ENCODE results near the gene CTSZ.
"Not testable (repeated sequence)": the region's sequence is repeated elsewhere in the genome, so short reads cannot be mapped to it uniquely, and the experiment has no call there.

The CTSZ gene

DNA sequence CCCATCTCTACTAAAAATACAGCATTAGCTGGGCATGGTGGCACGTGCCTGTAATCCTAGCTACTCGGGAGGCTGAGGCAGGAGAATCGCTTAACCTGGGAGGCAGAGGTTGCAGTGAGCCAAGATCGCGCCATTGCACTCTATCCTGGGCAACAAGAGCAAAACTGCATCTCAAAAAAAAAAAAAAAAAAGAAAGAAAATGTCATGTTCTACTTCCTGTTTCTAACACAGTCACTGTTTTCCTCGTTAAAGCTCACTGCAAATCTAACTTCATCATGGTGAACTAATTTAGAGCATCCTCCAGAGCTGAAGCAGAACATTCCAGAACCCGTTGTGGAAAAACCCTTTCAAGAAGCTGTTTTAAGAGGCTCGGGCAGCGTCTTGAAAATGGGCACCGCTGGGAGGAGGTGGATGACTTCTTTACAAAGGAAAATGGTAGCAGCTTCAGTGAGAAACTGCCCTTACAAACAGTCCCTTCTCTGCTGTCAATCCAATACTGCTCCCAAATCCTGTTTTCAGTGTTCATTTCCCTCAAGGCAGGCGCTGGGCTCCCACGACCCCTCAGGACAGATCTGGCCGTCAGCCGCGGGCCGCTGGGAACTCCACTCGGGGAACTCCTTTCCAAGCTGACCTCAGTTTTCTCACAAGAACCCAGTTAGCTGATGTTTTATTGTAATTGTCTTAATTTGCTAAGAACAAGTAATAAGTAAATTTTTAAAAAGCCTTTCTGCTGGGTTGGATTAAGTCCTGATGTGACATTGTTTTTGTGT lies 12.5 kb downstream of the CTSZ start:
- no peak for DNase-seq

- DNase-seq: no peak
Observed at GRCh38 chr20:58993332-58994248, 13.5 kb downstream of the CTSZ start.

GRCh38 chr20:58992911-58993310 lies 14.1 kb downstream of the CTSZ start:
- no peak for DNase-seq

- no peak for DNase-seq
Observed at GRCh38 chr20:58991715-58992114, 15.3 kb downstream of the CTSZ start.

DNA sequence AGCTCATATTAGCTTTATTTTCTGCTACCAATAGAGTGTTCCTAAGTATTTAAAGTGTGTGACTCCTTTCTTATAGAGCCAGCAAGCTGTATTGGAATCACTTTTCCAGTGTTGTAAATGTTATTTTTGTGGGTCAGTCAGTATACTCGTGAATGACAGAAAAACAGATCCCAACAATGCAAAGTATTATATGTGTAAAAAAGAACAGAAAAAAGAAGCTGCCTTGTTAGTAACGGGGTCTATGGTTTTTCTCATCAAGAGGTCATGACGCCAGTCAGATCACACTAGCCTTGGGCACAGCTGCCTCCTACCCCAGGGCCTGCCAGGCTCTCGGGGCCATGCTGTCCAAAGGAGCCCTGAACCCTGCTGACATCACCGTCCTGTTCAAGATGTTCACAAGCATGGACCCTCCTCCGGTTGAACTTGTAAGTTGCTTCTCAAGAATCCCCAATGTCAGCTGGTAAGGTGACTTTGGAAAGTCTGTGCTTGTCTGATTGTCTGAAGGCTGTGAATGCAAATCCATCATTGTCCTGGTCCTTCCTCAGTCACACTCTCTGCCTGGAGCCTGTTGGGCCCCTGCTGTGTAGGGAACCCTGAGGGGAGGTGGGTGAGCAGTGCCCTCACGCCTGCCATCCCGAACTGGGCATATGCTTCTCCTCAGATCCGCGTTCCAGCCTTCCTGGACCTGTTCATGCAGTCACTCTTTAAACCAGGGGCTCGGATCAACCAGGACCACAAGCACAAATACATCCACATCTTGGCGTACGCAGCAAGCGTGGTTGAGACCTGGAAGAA lies 16.2 kb downstream of the CTSZ start:
- no peak for DNase-seq

DNA sequence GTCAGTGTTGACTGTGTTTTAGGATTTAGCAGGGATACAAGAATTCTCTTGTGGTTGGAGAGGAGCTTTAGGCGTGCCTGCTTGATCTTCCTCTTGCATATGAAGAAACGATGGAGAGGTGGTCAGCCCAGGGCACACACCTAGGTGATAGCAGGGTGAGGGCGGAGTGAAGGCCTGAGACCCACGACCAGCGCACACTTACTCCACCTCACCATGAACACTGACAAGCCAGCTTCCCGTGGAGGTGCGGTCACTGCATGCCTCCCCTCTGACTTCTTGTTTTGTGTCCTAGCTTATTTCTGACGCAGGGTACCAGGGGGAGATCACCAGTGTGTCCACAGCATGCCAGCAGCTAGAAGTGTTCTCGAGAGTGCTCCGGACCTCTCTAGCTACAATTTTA lies 17.9 kb downstream of the CTSZ start:
- no peak for DNase-seq

- no peak for DNase-seq
Observed at GRCh38 chr20:58988565-58988882, 18.5 kb downstream of the CTSZ start.

- DNase-seq: no peak
Observed at GRCh38 chr20:58987790-58988564, 19.1 kb downstream of the CTSZ start.

DNA sequence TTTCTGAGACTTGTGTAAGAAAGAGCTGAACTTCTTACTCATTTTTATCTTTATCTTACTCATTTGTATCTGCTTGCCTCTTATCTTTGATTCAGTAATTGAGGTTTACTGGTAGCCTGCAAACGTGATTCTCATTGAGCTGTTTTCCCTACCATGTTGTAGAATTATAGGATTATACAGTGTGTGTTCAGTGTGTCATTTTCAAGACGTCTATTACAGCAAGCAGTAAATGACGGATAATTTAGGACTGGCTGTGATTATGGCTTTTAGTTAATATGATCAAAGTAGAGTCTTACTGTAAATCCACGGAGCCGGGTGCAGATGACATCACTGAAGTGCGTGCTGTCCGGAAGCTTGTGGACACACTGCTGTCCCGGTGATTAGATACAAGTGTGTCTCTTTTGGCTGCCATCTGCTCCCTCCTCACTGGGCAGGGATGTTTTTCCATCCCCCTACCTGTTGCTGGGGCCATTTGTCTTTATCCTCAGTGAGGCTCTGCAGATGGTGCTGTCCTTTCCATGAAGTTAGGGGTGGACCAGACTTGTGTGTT lies 20.0 kb downstream of the CTSZ start:
- no peak for DNase-seq

DNA sequence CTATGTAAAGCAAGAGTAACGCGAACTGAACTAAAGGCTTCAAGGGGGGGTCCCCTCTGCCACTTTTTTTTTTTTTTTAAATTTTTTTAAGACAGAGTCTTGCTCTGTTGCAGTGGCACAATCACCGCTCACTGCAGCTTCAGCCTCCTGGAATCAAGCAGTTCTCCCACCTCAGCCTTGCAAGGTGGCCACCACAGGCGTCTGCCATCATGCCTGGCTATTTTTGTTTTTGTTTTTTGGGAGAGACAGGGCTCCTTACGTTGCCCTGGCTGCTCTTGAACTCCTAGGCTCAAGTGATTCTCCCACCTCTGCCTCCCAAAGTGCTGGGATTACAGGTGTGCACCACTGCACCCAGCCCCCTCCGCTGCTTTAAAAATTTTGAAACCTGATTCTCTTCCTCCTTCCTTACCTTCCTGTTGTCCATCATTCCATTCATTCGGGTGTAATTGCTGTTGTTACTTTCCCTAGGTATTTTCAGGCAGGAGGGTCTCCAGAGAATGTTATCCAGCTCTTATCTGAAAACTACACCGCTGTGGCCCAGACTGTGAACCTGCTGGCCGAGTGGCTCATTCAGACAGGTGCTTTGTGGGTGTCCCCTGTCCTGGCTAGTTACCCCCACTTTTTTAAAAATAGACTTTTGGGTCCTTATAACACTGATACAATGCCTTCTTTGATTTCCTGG lies 20.6 kb downstream of the CTSZ start:
- no peak for DNase-seq

DNA sequence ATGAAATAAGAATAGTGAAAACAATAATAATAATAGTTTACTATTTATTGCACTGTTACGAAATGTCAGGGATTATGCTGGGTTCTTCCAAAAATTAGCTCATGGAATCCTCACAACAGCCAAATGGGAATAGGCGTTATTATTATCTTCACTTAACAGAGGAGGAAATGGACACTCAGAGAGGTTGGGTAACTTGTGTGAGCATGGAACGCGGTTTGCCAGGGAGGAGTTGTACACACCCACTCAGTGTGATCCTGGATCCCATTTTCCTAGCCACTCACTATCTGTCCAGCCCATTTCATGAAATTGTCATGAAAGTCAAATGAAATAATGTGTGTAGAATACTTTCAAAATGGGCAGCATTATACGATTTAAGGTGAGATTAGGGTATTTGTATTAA lies 21.4 kb downstream of the CTSZ start:
- no peak for DNase-seq

GRCh38 chr20:58984691-58985090 lies 22.4 kb downstream of the CTSZ start:
- no peak for DNase-seq

- not testable (repeated sequence) for DNase-seq
Observed at GRCh38 chr20:58983115-58983468, 24.0 kb downstream of the CTSZ start.

DNA sequence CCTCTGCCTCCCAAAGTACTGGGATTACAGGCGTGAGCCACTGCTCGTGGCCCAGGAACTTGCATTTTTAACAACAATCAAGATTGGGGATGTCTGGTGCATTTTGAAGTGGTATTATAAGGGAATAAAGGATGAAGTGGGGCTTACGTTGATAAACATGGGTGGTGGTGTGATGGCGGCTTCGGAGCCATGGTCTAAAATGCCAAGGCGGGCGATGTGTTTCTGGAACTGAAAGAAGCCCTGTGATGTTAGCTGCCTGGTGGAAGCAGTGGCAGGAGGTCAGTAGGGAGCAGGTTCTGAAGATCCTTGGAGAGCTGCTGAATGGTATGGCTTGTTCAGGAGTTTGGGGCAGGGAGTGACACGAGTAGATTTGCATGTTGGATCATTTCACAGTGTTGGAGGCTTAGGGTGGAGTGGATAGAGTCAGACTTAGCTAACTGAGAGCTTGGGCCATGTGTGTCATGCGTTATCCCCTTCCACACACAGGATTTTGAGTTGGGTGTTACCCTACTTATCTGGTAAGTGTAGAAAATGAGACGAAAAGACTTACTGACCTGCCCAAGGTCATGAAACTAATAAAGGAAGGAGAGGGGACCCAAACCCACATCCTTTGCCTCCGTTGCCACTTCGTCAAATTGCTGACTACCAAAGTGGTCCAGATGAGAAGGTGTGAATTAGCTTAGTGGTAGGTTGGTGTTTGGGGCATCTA lies 24.5 kb downstream of the CTSZ start:
- DNase-seq: no peak

DNA sequence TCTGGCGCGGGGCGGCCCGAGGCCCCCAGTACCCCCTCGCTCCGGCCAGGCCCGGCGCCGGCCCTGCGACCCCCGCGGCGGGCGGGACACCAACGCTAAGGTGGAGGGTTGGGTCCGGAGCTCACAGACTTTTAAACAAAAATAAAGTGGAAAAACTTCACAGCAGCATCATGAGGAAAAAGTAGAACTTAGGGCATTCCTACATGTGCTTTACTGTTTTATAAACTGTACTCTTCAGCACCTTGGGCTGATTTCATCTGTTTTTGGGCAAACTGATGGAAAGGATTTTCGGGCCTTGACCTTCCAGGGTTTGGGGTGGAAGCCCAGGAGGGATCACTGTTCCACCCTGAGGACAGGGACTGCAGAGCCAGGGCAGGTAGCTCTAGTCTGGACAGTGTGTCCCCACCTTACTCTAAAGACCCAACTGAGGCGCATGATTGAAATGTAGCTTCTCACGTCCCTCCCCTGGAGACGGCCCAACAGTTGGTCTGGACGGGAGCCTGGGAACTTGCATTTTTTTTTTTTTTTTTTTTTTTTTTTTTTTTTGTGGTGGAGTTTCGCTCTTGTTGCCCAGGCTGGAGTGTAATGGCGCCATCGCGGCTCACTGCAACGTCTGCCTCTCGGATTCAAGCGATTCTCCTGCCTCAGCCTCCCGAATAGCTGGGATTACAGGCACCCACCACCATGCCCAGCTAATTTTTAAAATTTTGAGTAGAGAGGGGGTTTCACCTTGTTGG lies 25.3 kb downstream of the CTSZ start:
- no peak for DNase-seq

DNA sequence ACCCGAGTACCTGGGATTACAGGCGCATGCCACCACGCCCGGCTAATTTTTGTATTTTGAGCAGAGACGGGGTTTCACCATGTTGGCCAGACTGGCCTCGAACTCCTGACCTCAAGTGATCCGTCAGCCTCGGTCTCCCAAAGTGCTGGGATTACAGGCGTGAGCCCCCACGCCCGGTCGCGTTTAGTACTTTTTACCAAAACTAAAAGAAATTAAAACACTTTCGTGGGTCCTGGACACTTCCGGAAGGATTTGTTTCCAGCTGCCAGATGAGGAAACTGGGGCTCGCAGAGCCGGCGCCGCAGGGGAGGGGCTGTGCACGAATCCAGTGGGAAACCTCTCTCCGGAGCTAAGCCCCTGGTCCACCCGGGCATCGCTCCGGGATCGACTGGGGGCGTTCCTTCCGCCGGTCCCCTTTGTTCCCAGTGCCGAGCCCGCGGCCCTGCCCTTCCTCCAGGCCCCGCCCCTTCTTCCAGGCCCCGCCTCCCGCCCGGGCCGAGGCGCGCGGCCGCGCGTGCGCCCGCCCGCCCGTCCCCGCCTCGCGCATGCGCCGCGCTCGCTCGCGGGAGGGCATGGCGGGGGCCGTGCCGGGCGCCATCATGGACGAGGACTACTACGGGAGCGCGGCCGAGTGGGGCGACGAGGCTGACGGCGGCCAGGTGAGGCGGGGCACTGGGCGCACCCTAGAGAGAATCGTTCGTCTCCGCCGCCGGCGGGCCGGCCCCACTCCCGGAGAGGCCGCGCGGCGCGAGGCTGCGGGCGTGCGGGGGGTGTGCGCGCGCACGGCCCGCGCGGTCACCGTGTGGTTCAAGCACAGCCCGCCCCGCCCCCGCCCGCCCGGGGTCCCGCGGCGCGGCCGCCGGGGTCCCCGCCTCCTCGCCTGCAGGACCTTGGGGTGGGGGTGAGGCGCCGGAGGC lies 26.1 kb downstream of the CTSZ start, which contains the start of gene NELFCD:
Gene NELFCD (plus strand): TSS at position 546 of the 917 bp plus-strand sequence. CDS start 54 bp downstream, at position 600.
- peak; percentile 62 for DNase-seq

- no peak for DNase-seq
Observed at GRCh38 chr20:58978351-58979190, 28.5 kb downstream of the CTSZ start.

- no peak for DNase-seq
Observed at GRCh38 chr20:58976061-58976730, 30.9 kb downstream of the CTSZ start.
